Prostate gland (tissue), 2 donors: ENCODE measurements around the gene TOP1.

Source experiments
- POLR2A ChIP-seq: fragments of 450-650 bp; IDR thresholded peaks from one replicate; pipeline ENCODE4 v1.6.1; 2016; ENCODE audit warnings: antibody characterized with exemption, mild to moderate bottlenecking
- TF ChIP-seq, protein P1 (sequence below), 4 experiments: fragments of 200-600 bp in 2 of 4; fragments of 450-650 bp in 2 of 4; sonication (generic) in 2 of 4; IDR thresholded peaks; 1 replicate in 3 of 4; 2 replicates in 1 of 4; pipeline ENCODE4 v1.5.1; 2016 to 2019; ENCODE audit warnings: antibody characterized with exemption in 4 of 4, mild to moderate bottlenecking in 2 of 4, moderate library complexity in 2 of 4

DNA sequence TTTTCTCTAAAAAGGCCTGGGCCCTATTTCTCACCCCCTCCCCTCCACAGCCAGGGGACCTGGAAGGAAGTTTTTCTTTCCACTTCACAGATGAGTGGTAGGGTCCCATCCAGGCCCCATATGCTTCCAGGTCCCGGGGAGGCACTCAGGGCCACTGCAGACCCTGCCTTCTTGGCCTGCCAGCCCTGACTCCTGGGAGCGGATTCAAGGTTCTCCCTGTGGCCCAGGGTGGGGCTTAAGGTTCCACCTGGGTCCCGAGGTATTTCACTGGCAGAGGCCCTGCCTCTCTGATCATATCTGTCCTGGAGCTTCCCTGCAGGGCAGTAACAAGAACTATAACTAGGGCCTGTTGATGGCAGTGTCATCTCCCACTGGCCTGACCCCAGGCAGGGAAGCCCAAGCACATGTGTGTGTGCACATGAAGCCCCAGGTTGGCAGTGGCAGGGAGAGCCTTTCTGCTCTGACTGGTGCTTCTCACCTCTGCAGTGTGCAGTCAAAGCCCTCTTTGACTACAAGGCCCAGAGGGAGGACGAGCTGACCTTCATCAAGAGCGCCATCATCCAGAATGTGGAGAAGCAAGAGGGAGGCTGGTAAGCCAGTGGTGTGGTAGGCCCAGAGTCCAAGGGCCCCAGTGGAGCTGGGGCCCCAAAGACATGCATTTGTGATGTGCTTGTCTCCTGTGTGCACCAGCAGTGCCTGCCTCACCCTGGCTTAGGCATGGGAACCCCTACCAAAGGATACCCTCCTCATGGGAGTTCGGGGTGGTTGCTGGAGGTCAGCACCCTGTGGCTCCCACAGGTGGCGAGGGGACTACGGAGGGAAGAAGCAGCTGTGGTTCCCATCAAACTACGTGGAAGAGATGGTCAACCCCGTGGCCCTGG is 139.9 kb downstream of the TOP1 start:
- TF ChIP-seq, protein P1, sequence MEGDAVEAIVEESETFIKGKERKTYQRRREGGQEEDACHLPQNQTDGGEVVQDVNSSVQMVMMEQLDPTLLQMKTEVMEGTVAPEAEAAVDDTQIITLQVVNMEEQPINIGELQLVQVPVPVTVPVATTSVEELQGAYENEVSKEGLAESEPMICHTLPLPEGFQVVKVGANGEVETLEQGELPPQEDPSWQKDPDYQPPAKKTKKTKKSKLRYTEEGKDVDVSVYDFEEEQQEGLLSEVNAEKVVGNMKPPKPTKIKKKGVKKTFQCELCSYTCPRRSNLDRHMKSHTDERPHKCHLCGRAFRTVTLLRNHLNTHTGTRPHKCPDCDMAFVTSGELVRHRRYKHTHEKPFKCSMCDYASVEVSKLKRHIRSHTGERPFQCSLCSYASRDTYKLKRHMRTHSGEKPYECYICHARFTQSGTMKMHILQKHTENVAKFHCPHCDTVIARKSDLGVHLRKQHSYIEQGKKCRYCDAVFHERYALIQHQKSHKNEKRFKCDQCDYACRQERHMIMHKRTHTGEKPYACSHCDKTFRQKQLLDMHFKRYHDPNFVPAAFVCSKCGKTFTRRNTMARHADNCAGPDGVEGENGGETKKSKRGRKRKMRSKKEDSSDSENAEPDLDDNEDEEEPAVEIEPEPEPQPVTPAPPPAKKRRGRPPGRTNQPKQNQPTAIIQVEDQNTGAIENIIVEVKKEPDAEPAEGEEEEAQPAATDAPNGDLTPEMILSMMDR (IDR thresholded peaks at IDR 0.05) = no peak
- no peak for TF ChIP-seq POLR2A
